GM21367 (cell line): ENCODE results near the gene BICDL2.
"Not testable (repeated sequence)": the region's sequence is repeated elsewhere in the genome, so short reads cannot be mapped to it uniquely, and the experiment has no call there.

Experiments used
- ATAC-seq: cut with Tn5 transposase; IDR thresholded peaks from one replicate; pipeline ENCODE4 v1.9.1; 2021; ENCODE audit not compliant: unreplicated experiment

Gene BICDL2

GRCh38 chr16:3036726-3037315 lies at the start of gene BICDL2:
Gene BICDL2, minus strand, starts transcription at chr16:3036944. Its CDS starts 1,448 bp downstream, at chr16:3035496.
- ATAC-seq: no peak

- ATAC-seq: no peak
Measured at GRCh38 chr16:3085868-3086595, 49.3 kb upstream of the BICDL2 start.

- no peak for ATAC-seq
Measured at GRCh38 chr16:3084969-3085670, 48.4 kb upstream of the BICDL2 start.

GRCh38 chr16:3084491-3084890 lies 47.7 kb upstream of the BICDL2 start:
- ATAC-seq: no peak

- ATAC-seq: not testable (repeated sequence)
Measured at GRCh38 chr16:3083408-3083807, 46.7 kb upstream of the BICDL2 start.

GRCh38 chr16:3081957-3082356 lies 45.2 kb upstream of the BICDL2 start:
- not testable (repeated sequence) for ATAC-seq

- ATAC-seq: no peak
Measured at GRCh38 chr16:3080024-3080423, 43.3 kb upstream of the BICDL2 start.

- ATAC-seq: no peak
Measured at GRCh38 chr16:3076577-3076976, 39.8 kb upstream of the BICDL2 start.

GRCh38 chr16:3075946-3076345 lies 39.2 kb upstream of the BICDL2 start:
- ATAC-seq: not testable (repeated sequence)

- no peak for ATAC-seq
Measured at GRCh38 chr16:3075523-3075915, 38.8 kb upstream of the BICDL2 start.

GRCh38 chr16:3074860-3075522 lies 38.2 kb upstream of the BICDL2 start:
- ATAC-seq: peak; percentile 49

- no peak for ATAC-seq
Measured at GRCh38 chr16:3073448-3073847, 36.7 kb upstream of the BICDL2 start.

- not testable (repeated sequence) for ATAC-seq
Measured at GRCh38 chr16:3072576-3073263, 36.0 kb upstream of the BICDL2 start.

- not testable (repeated sequence) for ATAC-seq
Measured at GRCh38 chr16:3072148-3072547, 35.4 kb upstream of the BICDL2 start.

- ATAC-seq: no peak
Measured at GRCh38 chr16:3071655-3072054, 34.9 kb upstream of the BICDL2 start.

- ATAC-seq: no peak
Measured at GRCh38 chr16:3070608-3071111, 33.9 kb upstream of the BICDL2 start.

GRCh38 chr16:3069146-3069545 lies 32.4 kb upstream of the BICDL2 start:
- ATAC-seq: not testable (repeated sequence)

- ATAC-seq: no peak
Measured at GRCh38 chr16:3068487-3068886, 31.7 kb upstream of the BICDL2 start.

GRCh38 chr16:3066440-3066748 lies 29.6 kb upstream of the BICDL2 start:
- ATAC-seq: no peak

GRCh38 chr16:3065742-3066439 lies 29.1 kb upstream of the BICDL2 start:
- ATAC-seq: no peak
